Stimulated activated CD8-positive, alpha-beta memory T cell treated with anti-CD3 and anti-CD28 coated beads, Interleukin-7, amount 100 ng/mL, for 1 hour (primary cell): ENCODE data around the gene GLIPR2.
"Not testable (repeated sequence)": the region's sequence is repeated elsewhere in the genome, so short reads cannot be mapped to it uniquely, and the experiment has no call there.

Source experiments
- DNase-seq, 2 donors: peaks; one replicate each; pipeline ENCODE4 v3.0.0-alpha.2; 2020; ENCODE audit warnings: low read depth in 2 of 2

GLIPR2 gene

GRCh38 chr9:36123515-36123914 is 13.0 kb upstream of the GLIPR2 start:
- no peak for DNase-seq

- no peak for DNase-seq
These were observed 11.3 kb upstream of the GLIPR2 start for GRCh38 chr9:36125062-36125855.

- DNase-seq = no peak
These were observed 10.4 kb upstream of the GLIPR2 start for GRCh38 chr9:36126016-36126730.

GRCh38 chr9:36127652-36128244 is 8.8 kb upstream of the GLIPR2 start:
- no peak for DNase-seq

- no peak for DNase-seq
These were observed 8.2 kb upstream of the GLIPR2 start for GRCh38 chr9:36128349-36128748.

GRCh38 chr9:36129139-36129538 is 7.4 kb upstream of the GLIPR2 start:
- no peak for DNase-seq

- DNase-seq = not testable (repeated sequence)
These were observed 4.9 kb upstream of the GLIPR2 start for GRCh38 chr9:36131666-36132065.

- DNase-seq = no peak
These were observed 4.4 kb upstream of the GLIPR2 start for GRCh38 chr9:36132086-36132485.

GRCh38 chr9:36134761-36135505 is 1.6 kb upstream of the GLIPR2 start:
- no peak for DNase-seq

GRCh38 chr9:36135741-36136271 is 727 bp upstream of the GLIPR2 start:
- DNase-seq = no peak

GRCh38 chr9:36136894-36137391 is 410 bp downstream of the GLIPR2 start:
- DNase-seq = no peak

- DNase-seq = no peak
These were observed 965 bp downstream of the GLIPR2 start for GRCh38 chr9:36137392-36138004.

GRCh38 chr9:36138496-36138895 is 2.0 kb downstream of the GLIPR2 start:
- no peak for DNase-seq

GRCh38 chr9:36138901-36139300 is 2.4 kb downstream of the GLIPR2 start:
- DNase-seq = no peak

- no peak for DNase-seq
These were observed 3.9 kb downstream of the GLIPR2 start for GRCh38 chr9:36140086-36141084.

GRCh38 chr9:36141288-36141687 is 4.8 kb downstream of the GLIPR2 start:
- DNase-seq = no peak

GRCh38 chr9:36141761-36142160 is 5.2 kb downstream of the GLIPR2 start:
- no peak for DNase-seq

- no peak for DNase-seq
These were observed 6.1 kb downstream of the GLIPR2 start for GRCh38 chr9:36142510-36143244.

- no peak for DNase-seq
These were observed 6.7 kb downstream of the GLIPR2 start for GRCh38 chr9:36143245-36143641.
